HG02588 (cell line): ENCODE results near the gene STARD8.

Source experiments
- ATAC-seq: cut with Tn5 transposase; IDR thresholded peaks from one replicate; pipeline ENCODE4 v1.9.1; 2021; ENCODE audit warnings: mild to moderate bottlenecking, moderate library complexity; ENCODE audit not compliant: unreplicated experiment

STARD8 gene

GRCh38 chrX:68743754-68744153 is 96.3 kb downstream of the STARD8 start:
- no peak for ATAC-seq

GRCh38 chrX:68746988-68747387 is 99.5 kb downstream of the STARD8 start:
- ATAC-seq, result no peak

- ATAC-seq, result no peak
Measured at GRCh38 chrX:68748030-68748429, 100.6 kb downstream of the STARD8 start.

- ATAC-seq, result no peak
Measured at GRCh38 chrX:68749426-68749825, 102.0 kb downstream of the STARD8 start.

- ATAC-seq, result no peak
Measured at GRCh38 chrX:68750316-68750715, 102.8 kb downstream of the STARD8 start.

GRCh38 chrX:68751372-68751771 is 103.9 kb downstream of the STARD8 start:
- no peak for ATAC-seq

- no peak for ATAC-seq
Measured at GRCh38 chrX:68753218-68753617, 105.8 kb downstream of the STARD8 start.

- ATAC-seq, result no peak
Measured at GRCh38 chrX:68754406-68754805, 106.9 kb downstream of the STARD8 start.

- no peak for ATAC-seq
Measured at GRCh38 chrX:68755616-68756125, 108.2 kb downstream of the STARD8 start.

- no peak for ATAC-seq
Measured at GRCh38 chrX:68757331-68757730, 109.9 kb downstream of the STARD8 start.

- ATAC-seq, result no peak
Measured at GRCh38 chrX:68757731-68758130, 110.3 kb downstream of the STARD8 start.

GRCh38 chrX:68758671-68759070 is 111.2 kb downstream of the STARD8 start:
- no peak for ATAC-seq

GRCh38 chrX:68761086-68761485 is 113.6 kb downstream of the STARD8 start:
- ATAC-seq, result no peak

- no peak for ATAC-seq
Measured at GRCh38 chrX:68762766-68763165, 115.3 kb downstream of the STARD8 start.

- ATAC-seq, result no peak
Measured at GRCh38 chrX:68763481-68763880, 116.0 kb downstream of the STARD8 start.
